Measurements from ENCODE around the gene SH3RF3. TPM values are rescaled to one million over a fixed set of nuclear protein-coding genes. Genes with fewer than 3 reads are reported as not detected.

SH3RF3 gene
- total and polyA plus RNA-seq, 9 of the 15 experiments (the other 6 are each of a cell fraction or from before 2014, with no cell fraction given) = 0.02 TPM; not detected in 8

DNA sequence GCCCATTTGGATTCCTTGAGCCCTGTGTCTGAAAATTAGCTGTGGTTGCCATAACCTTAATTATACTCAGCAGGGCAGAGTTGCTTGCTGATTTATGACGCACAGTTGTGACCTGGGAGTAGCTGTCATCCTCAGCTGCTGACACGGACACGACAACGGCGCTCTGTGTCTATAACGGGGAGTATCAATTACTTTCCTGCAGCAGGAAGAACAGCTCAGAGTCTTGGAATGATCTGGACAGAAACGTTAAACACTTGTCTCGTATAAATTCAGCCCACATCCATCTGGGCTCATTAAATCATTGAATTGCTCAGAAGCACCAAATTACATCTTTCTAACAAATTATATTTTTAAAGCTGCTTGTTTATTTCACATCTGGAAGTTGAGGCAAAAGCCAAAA is 368.5 kb downstream of the SH3RF3 start:
- no peak for FAIRE-seq
- Histone ChIP-seq H3K27ac (ENCODE audit: extremely low read depth, low read depth, low read length) (no peak overlapping the region), H3K9me3 (replicated peaks; ENCODE audit: control insufficient read depth, insufficient read depth, low read depth, low read length) (no peaks in the 10 kb centered on the region), H3K4me2 (ENCODE audit: insufficient read depth, low read length) (no peak overlapping the region), H3K4me1 (replicated peaks in 1 of 2; ENCODE audit: control insufficient read depth in 2 of 2, insufficient read depth in 2 of 2, low read length in 2 of 2) (no peaks in the 10 kb centered on the region), H2AFZ (ENCODE audit: low read depth, low read length) (no peak overlapping the region), H4K20me1 (replicated peaks; ENCODE audit: control insufficient read depth, insufficient read depth, low read length) (no peaks in the 10 kb centered on the region; the same call in 1 of the 2 replicates), H3K79me2 (ENCODE audit: control insufficient read depth, insufficient read depth, low read length) (no peaks in the 10 kb centered on the region), H3K9me1 (ENCODE audit: control insufficient read depth, insufficient read depth, low read length) (peaks cover 4% of the 10 kb centered on the region), H3K4me3 (no peak overlapping the region), H3K27me3 (ENCODE audit: control insufficient read depth in 2 of 2, insufficient read depth in 2 of 2, low read length in 2 of 2) (peaks cover 0 to 29% of the 10 kb centered on the region in 2 experiments; a peak in 4 of 5 replicates), H3K9ac (ENCODE audit: insufficient read depth in 1 of 2, low read depth in 2 of 2, low read length in 2 of 2) (no peak overlapping the region), H3K36me3 (ENCODE audit: control insufficient read depth, insufficient read depth, low read length) (no peaks in the 10 kb centered on the region)
- in situ Hi-C loops (cut with MboI) = no loop called here
- no peak for DNase-seq (ENCODE audit: extremely low read depth in 1 of 4, low spot score in 3 of 4)
- no TSS peak for BruUV-seq (replicated peaks)
- no peak for ATAC-seq
- ChIA-PET POLR2A (no interaction called here), CTCF (ENCODE audit: low intra/inter-chr PET ratio) (no interaction called here)
- intact Hi-C loops (cut with micrococcal nuclease) = no loop called here
- WGBS (ENCODE audit: insufficient coverage, low coverage, missing lambda C conversion rate) = 2% methylated on average over 8 of the region's 8 CpGs
- TF ChIP-seq, protein P1, sequence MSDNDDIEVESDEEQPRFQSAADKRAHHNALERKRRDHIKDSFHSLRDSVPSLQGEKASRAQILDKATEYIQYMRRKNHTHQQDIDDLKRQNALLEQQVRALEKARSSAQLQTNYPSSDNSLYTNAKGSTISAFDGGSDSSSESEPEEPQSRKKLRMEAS (CRISPR knock-in tag; IDR thresholded peaks at IDR 0.05) = no peak
- no peak for TF ChIP-seq MAFF (IDR thresholded peaks at IDR 0.05; ENCODE audit: low read length)
- no peak for TF ChIP-seq ZNF699 (CRISPR knock-in tag; IDR thresholded peaks at IDR 0.05; ENCODE audit: insufficient replicate concordance)
- no peak for TF ChIP-seq TCF3 (CRISPR knock-in tag; IDR thresholded peaks at IDR 0.05)
- TF ChIP-seq, protein P2, sequence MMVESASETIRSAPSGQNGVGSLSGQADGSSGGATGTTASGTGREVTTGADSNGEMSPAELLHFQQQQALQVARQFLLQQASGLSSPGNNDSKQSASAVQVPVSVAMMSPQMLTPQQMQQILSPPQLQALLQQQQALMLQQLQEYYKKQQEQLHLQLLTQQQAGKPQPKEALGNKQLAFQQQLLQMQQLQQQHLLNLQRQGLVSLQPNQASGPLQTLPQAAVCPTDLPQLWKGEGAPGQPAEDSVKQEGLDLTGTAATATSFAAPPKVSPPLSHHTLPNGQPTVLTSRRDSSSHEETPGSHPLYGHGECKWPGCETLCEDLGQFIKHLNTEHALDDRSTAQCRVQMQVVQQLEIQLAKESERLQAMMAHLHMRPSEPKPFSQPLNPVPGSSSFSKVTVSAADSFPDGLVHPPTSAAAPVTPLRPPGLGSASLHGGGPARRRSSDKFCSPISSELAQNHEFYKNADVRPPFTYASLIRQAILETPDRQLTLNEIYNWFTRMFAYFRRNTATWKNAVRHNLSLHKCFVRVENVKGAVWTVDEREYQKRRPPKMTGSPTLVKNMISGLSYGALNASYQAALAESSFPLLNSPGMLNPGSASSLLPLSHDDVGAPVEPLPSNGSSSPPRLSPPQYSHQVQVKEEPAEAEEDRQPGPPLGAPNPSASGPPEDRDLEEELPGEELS (CRISPR knock-in tag; IDR thresholded peaks at IDR 0.05; ENCODE audit: borderline replicate concordance) = no peak
- no peak for TF ChIP-seq XRCC3 (IDR thresholded peaks at IDR 0.05)
